Hepatocyte (in vitro differentiated cells): ENCODE data around the gene LRRC41. TPM values are rescaled to one million over a fixed set of nuclear protein-coding genes. Genes with fewer than 3 reads are reported as not detected.
A peak's percentile ranks its signal among the peaks of the same experiment; 100 is the strongest.

Experiments used
- DNase-seq: peaks from one replicate; pipeline ENCODE4 v3.0.0-alpha.2; 2016; ENCODE audit warnings: low spot score
- H2AFZ ChIP-seq: fragments of 200-600 bp; sonication (generic); 2 replicates; pipeline ENCODE4 v1.6.0; 2016; ENCODE audit warnings: antibody characterized with exemption, mild to moderate bottlenecking
- H3K27ac ChIP-seq: fragments of 200-600 bp; sonication (generic); 2 replicates; pipeline ENCODE4 v1.5.1; 2016; ENCODE audit warnings: mild to moderate bottlenecking
- H3K27me3 ChIP-seq: fragments of 200-600 bp; sonication (generic); 2 replicates; pipeline ENCODE4 v1.6.1; 2016
- H3K36me3 ChIP-seq: fragments of 200-600 bp; sonication (generic); replicated peaks from 2 replicates; pipeline ENCODE4 v1.5.1; 2016; ENCODE audit warnings: low read depth; ENCODE audit not compliant: insufficient read depth
- H3K4me1 ChIP-seq: fragments of 200-600 bp; sonication (generic); 2 replicates; pipeline ENCODE4 v1.5.1; 2016; ENCODE audit warnings: mild to moderate bottlenecking, moderate library complexity; ENCODE audit not compliant: insufficient read depth
- H3K4me2 ChIP-seq: fragments of 200-600 bp; sonication (generic); 2 replicates; pipeline ENCODE4 v1.6.0; 2016
- H3K4me3 ChIP-seq: fragments of 200-600 bp; sonication (generic); 2 replicates; pipeline ENCODE4 v1.5.1; 2016; ENCODE audit warnings: mild to moderate bottlenecking
- H3K79me2 ChIP-seq: fragments of 200-600 bp; sonication (generic); 2 replicates; pipeline ENCODE4 v1.6.0; 2017; ENCODE audit warnings: mild to moderate bottlenecking
- H3K9me2 ChIP-seq: fragments of 200-600 bp; sonication (generic); replicated peaks from 2 replicates; pipeline ENCODE4 v1.6.0; 2017; ENCODE audit warnings: mild to moderate bottlenecking; ENCODE audit not compliant: insufficient read depth
- H3K9me3 ChIP-seq: fragments of 200-600 bp; sonication (generic); 2 replicates; pipeline ENCODE4 v1.5.1; 2016; ENCODE audit warnings: low read depth, mild to moderate bottlenecking
- H4K20me1 ChIP-seq: fragments of 200-600 bp; sonication (generic); 2 replicates; pipeline ENCODE4 v1.6.0; 2016; ENCODE audit warnings: mild to moderate bottlenecking; ENCODE audit not compliant: insufficient read depth, poor library complexity, severe bottlenecking
- CTCF ChIP-seq: fragments of 200-600 bp; sonication (generic); IDR thresholded peaks from 2 replicates; pipeline ENCODE4 v1.5.1; 2016; ENCODE audit warnings: antibody characterized with exemption, mild to moderate bottlenecking; ENCODE audit not compliant: poor library complexity
- EZH2 ChIP-seq: fragments of 200-600 bp; sonication (generic); IDR thresholded peaks from 2 replicates; pipeline ENCODE4 v1.6.1; 2016; ENCODE audit warnings: antibody characterized with exemption, mild to moderate bottlenecking, borderline replicate concordance
- EZH2phosphoT487 ChIP-seq: fragments of 200-600 bp; sonication (generic); IDR thresholded peaks from one replicate; pipeline ENCODE4 v1.6.1; 2018; ENCODE audit warnings: antibody characterized with exemption, mild to moderate bottlenecking, low read depth, moderate library complexity; ENCODE audit not compliant: unreplicated experiment, severe bottlenecking
- WGBS: methylation state at CpG from one replicate; pipeline ENCODE4 v1.1.6; 2016; ENCODE audit warnings: low lambda C conversion rate; ENCODE audit errors: missing lambda C conversion rate; 5-methylcytosine and 5-hydroxymethylcytosine counted together
- polyA plus RNA-seq: library from polyadenylated mRNA; unstranded; fragments of >200 nt; fragmentation: Nextera tagmentation; extraction: Ambion mirVana; gene quantifications from 2 replicates; pipeline ENCODE4 v1.2.1, GENCODE V29; 2016
- total RNA-seq: library from RNA; depleted of rRNA; stranded (reverse); fragments of >200 nt; gene quantifications from 2 replicates; pipeline ENCODE4 v1.2.3, GENCODE V29; 2014

LRRC41 gene
- total and polyA plus RNA-seq, 2 experiments from 2014 or later: 104 to 123 TPM

GRCh38 chr1:46298387-46298786 lies 5.0 kb downstream of the LRRC41 start:
- Histone ChIP-seq H3K27ac (peak overlapping the region; percentile 14), H3K79me2 (peaks cover 80% of the 10 kb centered on the region)

GRCh38 chr1:46295306-46295705 lies 8.1 kb downstream of the LRRC41 start:
- H3K9me3 ChIP-seq: no peaks in the 10 kb centered on the region
- no peak overlapping the region for H2AFZ ChIP-seq
- H3K36me3 ChIP-seq: no peaks in the 10 kb centered on the region
- H3K27me3 ChIP-seq: no peaks in the 10 kb centered on the region
- peaks cover 15% of the 10 kb centered on the region for H3K4me1 ChIP-seq
- H3K4me2 ChIP-seq: no peak overlapping the region
- peaks cover 63% of the 10 kb centered on the region for H3K79me2 ChIP-seq
- peaks cover 28% of the 10 kb centered on the region for H4K20me1 ChIP-seq
- 97% methylated on average over 2 of the region's 2 CpGs for WGBS
- no peak overlapping the region for H3K4me3 ChIP-seq
- no peaks in the 10 kb centered on the region for H3K9me2 ChIP-seq
- TF ChIP-seq EZH2phosphoT487 (no peak), CTCF (no peak), EZH2 (no peak)
- no peak for DNase-seq
- no peak overlapping the region for H3K27ac ChIP-seq

More at GRCh38 chr1:46298387-46298786, 5.0 kb downstream of the LRRC41 start:
- peak overlapping the region; percentile 5 for H3K4me2 ChIP-seq
- peaks cover 38% of the 10 kb centered on the region for H4K20me1 ChIP-seq
- H3K4me3 ChIP-seq: no peak overlapping the region
- H3K4me1 ChIP-seq: peaks cover 21% of the 10 kb centered on the region
- TF ChIP-seq EZH2: no peak
- no peak for TF ChIP-seq EZH2phosphoT487
- no peak for TF ChIP-seq CTCF
- no peaks in the 10 kb centered on the region for H3K9me2 ChIP-seq
- no peaks in the 10 kb centered on the region for H3K27me3 ChIP-seq
- no peaks in the 10 kb centered on the region for H3K36me3 ChIP-seq
- H3K9me3 ChIP-seq: no peaks in the 10 kb centered on the region
- DNase-seq: no peak
- no peak overlapping the region for H2AFZ ChIP-seq

GRCh38 chr1:46289976-46290375 lies 13.4 kb downstream of the LRRC41 start:
- Histone ChIP-seq H3K9me3 (no peaks in the 10 kb centered on the region), H3K9me2 (no peaks in the 10 kb centered on the region), H3K36me3 (no peaks in the 10 kb centered on the region), H3K4me2 (no peak overlapping the region), H3K4me1 (no peaks in the 10 kb centered on the region), H4K20me1 (peaks cover 5% of the 10 kb centered on the region), H3K27me3 (no peaks in the 10 kb centered on the region), H3K27ac (no peak overlapping the region), H3K79me2 (peaks cover 13% of the 10 kb centered on the region), H3K4me3 (no peak overlapping the region), H2AFZ (no peak overlapping the region)
- no peak for DNase-seq
- TF ChIP-seq EZH2phosphoT487: no peak
- no peak for TF ChIP-seq CTCF
- TF ChIP-seq EZH2: no peak
- 83% methylated on average over 4 of the region's 4 CpGs for WGBS

GRCh38 chr1:46289134-46289494 lies 14.3 kb downstream of the LRRC41 start:
- no peak overlapping the region for H2AFZ ChIP-seq
- H3K4me3 ChIP-seq: no peak overlapping the region
- 100% methylated on average over 5 of the region's 5 CpGs for WGBS
- TF ChIP-seq EZH2 (no peak), CTCF (no peak), EZH2phosphoT487 (no peak)
- H3K9me3 ChIP-seq: no peaks in the 10 kb centered on the region
- H3K9me2 ChIP-seq: no peaks in the 10 kb centered on the region
- no peaks in the 10 kb centered on the region for H3K36me3 ChIP-seq
- H3K27me3 ChIP-seq: no peaks in the 10 kb centered on the region
- no peak overlapping the region for H3K27ac ChIP-seq
- no peaks in the 10 kb centered on the region for H3K4me1 ChIP-seq
- H3K4me2 ChIP-seq: no peak overlapping the region
- no peak for DNase-seq
- peaks cover 14% of the 10 kb centered on the region for H3K79me2 ChIP-seq
- peaks cover 8% of the 10 kb centered on the region for H4K20me1 ChIP-seq
